ENCODE data around the gene SPN.
A peak's percentile ranks its signal among the peaks of the same experiment; 100 is the strongest.
"Not testable (repeated sequence)": the region's sequence is repeated elsewhere in the genome, so short reads cannot be mapped to it uniquely, and the experiment has no call there.

SPN gene

DNA sequence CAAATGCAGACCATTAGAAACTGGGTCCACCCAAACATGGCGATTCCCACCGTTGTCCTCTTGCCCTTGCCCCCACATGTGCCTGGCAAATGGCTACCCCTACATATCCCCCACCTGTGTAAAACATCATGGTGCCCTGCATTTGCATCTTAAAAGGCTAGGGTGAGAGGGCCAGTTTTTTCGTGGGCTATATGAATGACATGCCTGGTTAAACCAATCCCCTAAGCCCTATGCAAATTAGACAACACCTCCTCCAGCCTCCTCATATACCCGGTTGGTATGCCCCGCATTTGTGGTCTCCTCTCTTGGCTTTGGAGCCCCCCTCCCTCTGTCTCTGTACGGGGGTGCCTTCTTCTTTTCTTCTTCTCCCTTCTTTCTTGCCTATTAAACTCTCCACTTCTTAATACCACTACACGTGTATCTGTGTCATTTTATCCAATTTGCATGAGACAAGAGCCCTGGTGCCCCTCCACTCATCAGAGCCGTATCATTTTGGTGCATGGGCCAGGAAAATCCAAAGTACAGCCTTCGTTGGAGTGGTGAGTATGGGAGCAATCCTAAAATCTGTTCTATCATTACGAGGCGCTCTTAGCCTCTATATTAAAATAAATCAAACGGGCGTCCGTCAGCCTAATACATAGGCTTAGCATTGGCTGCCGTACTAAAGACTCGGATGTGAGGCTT lies 46.0 kb downstream of the SPN start:
- DNase-seq, result no peak

DNA sequence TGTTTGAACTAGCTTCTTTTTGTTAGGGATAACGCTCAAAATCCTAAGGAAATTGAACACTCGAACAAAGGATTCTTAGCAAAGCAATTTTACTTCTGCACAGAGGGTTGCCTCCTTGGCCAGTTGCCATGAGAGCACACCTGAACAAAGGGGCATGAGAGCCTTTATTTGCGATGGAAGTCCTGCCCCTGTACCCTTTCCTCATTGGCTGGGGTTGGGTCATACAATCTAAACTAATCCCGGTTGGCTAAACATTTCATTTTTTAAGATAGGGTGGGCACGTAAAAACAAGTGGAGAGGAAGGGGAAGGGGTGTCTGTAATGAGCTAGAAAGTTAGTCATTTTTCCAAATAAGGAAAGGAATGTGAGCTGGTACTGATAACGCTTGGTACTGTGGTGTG lies 46.6 kb downstream of the SPN start:
- not testable (repeated sequence) for DNase-seq

DNA sequence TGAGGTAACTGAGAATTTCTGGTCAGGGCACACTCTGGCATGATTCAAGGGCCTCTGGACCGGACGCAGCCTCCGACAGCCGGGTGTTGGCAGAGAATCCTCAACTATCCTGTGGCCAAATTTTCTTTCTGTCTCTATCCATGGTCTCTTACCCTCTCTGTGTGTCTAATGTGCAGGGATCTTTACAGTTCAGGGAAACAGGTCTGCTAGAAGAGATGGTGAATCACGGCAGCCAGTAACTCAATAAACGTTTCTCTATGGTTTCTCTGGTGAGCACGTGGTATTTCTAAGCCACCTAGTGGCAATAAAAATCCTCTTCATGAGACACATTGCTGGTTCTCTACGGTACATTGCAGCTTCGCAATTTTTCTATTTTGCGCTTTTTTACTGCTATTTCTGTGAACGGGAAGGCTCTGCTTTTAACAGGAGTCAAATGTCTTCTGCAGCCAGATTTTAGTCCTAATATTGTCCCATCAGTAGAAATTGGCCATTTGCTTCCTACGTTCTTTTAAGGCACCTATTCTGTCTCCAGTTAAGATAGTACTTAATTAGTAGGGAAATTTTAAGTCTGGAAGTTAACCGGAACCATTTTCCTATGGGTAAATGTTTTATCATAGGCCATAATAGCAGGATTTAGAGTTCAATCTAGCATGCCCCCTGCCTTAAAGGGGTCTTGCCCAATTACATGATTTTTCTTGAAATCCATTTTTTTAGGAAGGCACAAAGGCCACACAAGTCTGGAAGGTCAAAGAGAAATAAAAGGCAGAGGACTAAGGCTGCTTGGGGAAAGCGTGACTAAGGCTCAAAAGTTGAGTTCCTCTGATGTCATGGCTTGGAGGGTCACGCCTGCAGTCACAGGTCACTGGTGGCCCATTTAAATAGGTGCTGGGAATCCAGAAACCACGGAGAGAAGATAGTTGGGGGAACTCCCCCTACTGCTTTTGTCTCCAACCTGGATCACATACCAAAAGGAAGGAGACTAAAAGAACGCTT lies 47.5 kb downstream of the SPN start:
- DNase-seq, result peak; percentile 51

DNA sequence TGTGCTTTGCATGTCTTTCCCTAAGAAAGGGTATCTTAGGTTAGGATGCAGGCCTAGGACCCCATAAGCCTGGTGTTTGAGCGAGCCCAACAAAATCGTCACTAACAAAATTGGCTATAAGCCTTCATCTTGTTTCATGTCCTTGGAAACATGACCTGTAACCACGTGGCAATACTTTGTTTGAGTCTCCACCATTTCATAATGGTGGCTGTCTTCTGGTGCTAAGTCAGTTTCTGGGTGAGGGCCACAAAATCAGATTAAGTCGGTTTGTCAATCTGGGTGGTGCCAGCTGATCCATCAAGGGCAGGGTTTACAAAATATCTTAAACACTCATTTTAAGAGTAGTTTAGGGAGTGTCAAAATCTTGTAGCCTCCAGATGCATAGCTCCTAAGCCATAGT lies 49.8 kb downstream of the SPN start:
- no peak for DNase-seq

DNA sequence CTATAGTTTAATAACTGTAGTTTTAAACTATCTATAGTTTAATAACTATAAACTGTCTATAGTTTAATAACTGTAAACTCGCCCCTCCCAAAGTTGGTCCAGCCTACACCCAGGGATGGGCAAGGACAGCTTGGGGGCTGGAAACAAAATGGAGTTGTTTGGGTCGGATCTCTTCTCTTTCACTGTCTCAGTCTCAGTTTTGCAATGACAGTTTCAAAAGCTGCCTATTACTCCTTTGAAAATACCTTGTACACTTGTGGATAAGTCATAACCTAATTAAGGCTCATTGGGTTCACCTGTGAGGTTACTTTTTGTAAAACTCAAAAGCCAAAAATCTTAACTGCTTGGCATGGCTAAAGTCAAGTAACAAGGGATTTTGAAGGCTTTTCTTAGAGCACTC lies 51.3 kb downstream of the SPN start:
- no peak for DNase-seq

DNA sequence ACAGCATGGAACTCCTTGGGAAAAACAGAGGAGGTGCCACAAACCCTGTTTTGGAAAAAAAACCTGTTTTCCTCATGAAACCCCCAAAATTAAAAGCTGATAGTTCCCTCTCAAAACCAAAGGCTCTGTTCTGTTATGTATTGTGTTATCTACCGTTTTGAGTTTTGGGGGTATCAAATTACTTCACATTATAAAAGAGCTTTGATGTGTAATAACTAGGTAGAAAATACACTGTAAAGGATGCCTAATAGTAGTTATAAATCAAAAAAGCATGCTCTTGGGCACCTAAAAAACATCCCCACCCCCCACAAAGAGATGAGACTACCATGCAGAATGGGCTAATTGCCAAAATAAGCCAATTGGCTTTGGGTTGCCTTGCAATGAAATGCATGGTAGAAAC lies 51.9 kb downstream of the SPN start:
- DNase-seq, result no peak

DNA sequence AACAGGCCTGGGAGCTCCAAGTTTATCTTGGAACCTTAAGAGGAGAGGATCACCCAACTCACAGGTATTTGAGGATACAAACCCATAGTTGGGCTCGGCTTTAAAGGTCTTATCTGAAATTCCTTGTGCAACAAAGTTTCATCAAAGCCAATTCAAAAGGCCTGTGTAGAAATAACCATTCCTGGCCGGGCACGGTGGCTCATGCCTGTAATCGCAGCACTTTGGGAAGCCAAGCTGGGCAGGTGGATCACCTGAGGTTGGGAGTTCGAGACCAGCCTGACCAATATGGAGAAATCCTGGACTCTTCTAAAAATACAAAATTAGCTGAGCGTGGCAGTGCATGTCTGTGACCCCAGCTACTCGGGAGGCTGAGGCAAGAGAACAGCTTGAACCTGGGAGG lies 54.1 kb downstream of the SPN start:
- no peak for DNase-seq

DNA sequence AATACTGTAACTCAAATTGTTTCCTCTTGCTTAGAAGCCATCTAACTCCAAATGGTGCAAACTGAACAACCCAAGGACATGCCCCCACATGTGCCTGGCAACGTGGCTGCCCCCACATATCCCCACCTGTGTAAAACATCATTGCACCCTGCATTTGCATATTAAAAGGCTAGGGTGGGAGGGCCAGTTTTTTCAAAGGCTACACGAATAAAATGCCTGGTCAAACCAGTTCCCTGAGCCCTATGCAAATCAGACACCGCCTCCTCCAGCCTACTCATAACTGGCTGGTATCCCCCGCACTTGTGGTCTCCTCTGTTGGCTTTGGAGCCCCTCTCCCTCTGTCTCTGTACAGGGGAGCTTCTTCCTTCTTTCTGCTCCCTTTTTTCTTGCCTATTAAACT lies 56.0 kb downstream of the SPN start:
- no peak for DNase-seq
